ELF-1 (cell line): Measurements from ENCODE around the gene BBS10.
"Not testable (repeated sequence)": the region's sequence is repeated elsewhere in the genome, so short reads cannot be mapped to it uniquely, and the experiment has no call there.

ENCODE experiments used
- DNase-seq: peaks from one replicate; pipeline ENCODE4 v3.0.0-alpha.2; 2016; ENCODE audit warnings: low read depth, low spot score

Gene BBS10

GRCh38 chr12:76348079-76348901 is at the start of gene BBS10:
BBS10 (minus strand) TSS chr12:76348415; CDS start chr12:76348358, 57 bp downstream.
- peak; percentile 96 for DNase-seq

GRCh38 chr12:76391461-76391860 is 43.2 kb upstream of the BBS10 start:
- no peak for DNase-seq

- no peak for DNase-seq
These were observed 39.4 kb upstream of the BBS10 start for GRCh38 chr12:76387614-76388013.

- no peak for DNase-seq
These were observed 36.3 kb upstream of the BBS10 start for GRCh38 chr12:76384560-76384959.

GRCh38 chr12:76383988-76384387 is 35.8 kb upstream of the BBS10 start:
- DNase-seq: no peak

GRCh38 chr12:76379261-76379660 is 31.0 kb upstream of the BBS10 start:
- DNase-seq: no peak

GRCh38 chr12:76376876-76377275 is 28.7 kb upstream of the BBS10 start:
- DNase-seq: not testable (repeated sequence)

- no peak for DNase-seq
These were observed 27.7 kb upstream of the BBS10 start for GRCh38 chr12:76375939-76376338.

- DNase-seq: no peak
These were observed 27.3 kb upstream of the BBS10 start for GRCh38 chr12:76375470-76375869.

- DNase-seq: no peak
These were observed 26.3 kb upstream of the BBS10 start for GRCh38 chr12:76374386-76375020.

- DNase-seq: no peak
These were observed 20.0 kb upstream of the BBS10 start for GRCh38 chr12:76368230-76368629.

GRCh38 chr12:76366163-76366562 is 17.9 kb upstream of the BBS10 start:
- no peak for DNase-seq

GRCh38 chr12:76364131-76364530 is 15.9 kb upstream of the BBS10 start:
- not testable (repeated sequence) for DNase-seq

GRCh38 chr12:76360316-76360715 is 12.1 kb upstream of the BBS10 start:
- DNase-seq: no peak

- DNase-seq: no peak
These were observed 7.9 kb upstream of the BBS10 start for GRCh38 chr12:76356071-76356470.

GRCh38 chr12:76346798-76347420 is 1.3 kb downstream of the BBS10 start:
- DNase-seq: no peak

GRCh38 chr12:76346236-76346635 is 2.0 kb downstream of the BBS10 start:
- DNase-seq: no peak

- DNase-seq: no peak
These were observed 2.6 kb downstream of the BBS10 start for GRCh38 chr12:76345569-76345968.

- DNase-seq: no peak
These were observed 6.7 kb downstream of the BBS10 start for GRCh38 chr12:76341436-76342030.

- no peak for DNase-seq
These were observed 7.4 kb downstream of the BBS10 start for GRCh38 chr12:76340680-76341435.

- DNase-seq: no peak
These were observed 10.6 kb downstream of the BBS10 start for GRCh38 chr12:76337583-76337982.

GRCh38 chr12:76332606-76333005 is 15.6 kb downstream of the BBS10 start:
- DNase-seq: no peak
